Skeletal muscle tissue (tissue), 4 donors: ENCODE measurements around the gene B4GALT5. TPM values are rescaled to one million over a fixed set of nuclear protein-coding genes. Genes with fewer than 3 reads are reported as not detected.

ENCODE experiments used
- H3K27ac ChIP-seq: one replicate; pipeline ENCODE4 v1.7.0; 2013; ENCODE audit warnings: mild to moderate bottlenecking, low read depth, low read length, inconsistent platforms
- H3K27me3 ChIP-seq, 3 donors: one replicate each; pipeline ENCODE4 v1.7.0; 2013; ENCODE audit warnings: low read length in 3 of 3; ENCODE audit not compliant: control insufficient read depth in 3 of 3, insufficient read depth in 3 of 3
- H3K36me3 ChIP-seq, 3 donors: one replicate each; pipeline ENCODE4 v1.7.0; 2013; ENCODE audit warnings: low read length in 3 of 3; ENCODE audit not compliant: control insufficient read depth in 3 of 3, insufficient read depth in 3 of 3
- H3K4me1 ChIP-seq, 3 donors: one replicate each; pipeline ENCODE4 v1.7.0; 2013; ENCODE audit warnings: low read length in 3 of 3, mild to moderate bottlenecking in 3 of 3; ENCODE audit not compliant: control insufficient read depth in 3 of 3, insufficient read depth in 3 of 3
- H3K4me3 ChIP-seq, 3 donors: one replicate each; pipeline ENCODE4 v1.7.0; 2013; ENCODE audit warnings: low read length in 3 of 3
- H3K9ac ChIP-seq, 3 donors: one replicate each; pipeline ENCODE4 v1.7.0; 2013; ENCODE audit warnings: low read length in 3 of 3, mild to moderate bottlenecking in 3 of 3, moderate library complexity in 2 of 3, low read depth in 1 of 3
- H3K9me3 ChIP-seq, 3 donors: one replicate each; pipeline ENCODE4 v1.7.0; 2013; ENCODE audit warnings: low read length in 3 of 3; ENCODE audit not compliant: control insufficient read depth in 3 of 3
- total RNA-seq: library from RNA; depleted of rRNA; stranded (reverse); fragments of >200 nt; gene quantifications from one replicate; pipeline ENCODE4 v1.2.3, GENCODE V29; 2014
- donor health status: Osteomylitis.

B4GALT5 gene
- total RNA-seq, 1 donor from 2014 or later: 14.6 TPM

DNA sequence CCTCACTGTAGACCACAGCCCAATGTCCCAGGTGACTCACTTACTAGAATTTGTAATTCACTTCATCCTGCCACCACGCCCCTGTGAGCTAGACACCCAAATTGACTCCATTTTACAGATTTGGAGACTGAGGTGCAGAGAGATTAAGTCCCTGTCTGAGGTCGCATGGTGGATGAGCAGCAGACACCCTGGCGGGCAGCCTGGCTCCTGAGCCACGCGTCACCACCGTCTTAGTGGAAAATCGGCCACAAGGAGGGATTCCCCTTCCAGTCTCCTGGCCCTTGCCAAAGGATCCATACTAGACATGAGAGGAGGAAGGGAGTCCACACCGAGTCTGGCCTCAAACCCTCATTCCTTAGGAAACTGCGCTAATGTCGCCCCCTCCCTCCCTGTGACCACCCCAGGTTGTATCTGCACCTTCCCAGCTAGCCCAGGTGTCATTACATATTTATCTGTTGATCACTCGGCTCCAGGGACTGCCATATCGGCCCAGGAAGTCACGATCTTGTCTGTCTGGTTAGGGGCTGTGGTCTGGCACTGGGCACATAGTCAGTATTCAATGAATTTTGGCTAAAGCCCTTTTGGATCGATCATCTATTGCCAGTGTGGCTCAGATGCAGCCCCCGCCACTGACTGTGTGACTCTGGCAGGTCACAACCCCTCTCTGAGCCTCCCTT, 120.1 kb downstream of the B4GALT5 start:
- Histone ChIP-seq H3K36me3 (no peaks in the 10 kb centered on the region), H3K9ac (no peak overlapping the region), H3K27ac (peak overlapping the region; percentile 44), H3K9me3 (no peaks in the 10 kb centered on the region), H3K27me3 (no peaks in the 10 kb centered on the region), H3K4me3 (no peak overlapping the region), H3K4me1 (peaks cover 9 to 16% (median 10%) of the 10 kb centered on the region in 3 donors)

DNA sequence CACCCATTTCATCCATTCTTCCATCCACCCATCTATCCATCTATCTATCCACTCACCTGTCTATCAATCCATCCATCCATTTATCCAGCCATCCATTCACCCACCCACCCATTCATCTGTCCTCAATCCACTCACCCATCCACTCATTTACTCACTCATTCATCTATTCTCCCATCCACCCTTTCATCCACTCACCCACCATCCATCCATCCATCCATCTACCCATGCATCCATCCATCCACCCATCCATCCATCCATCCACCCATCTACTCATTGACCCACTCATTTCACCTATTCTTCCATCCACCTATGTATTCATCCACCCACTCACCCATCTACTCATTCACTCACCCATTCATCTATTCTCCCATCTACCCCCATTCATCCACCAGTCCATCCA, 121.6 kb downstream of the B4GALT5 start:
- Histone ChIP-seq H3K4me1 (peaks cover 9 to 16% (median 10%) of the 10 kb centered on the region in 3 donors), H3K9me3 (no peaks in the 10 kb centered on the region), H3K9ac (no peak overlapping the region), H3K27me3 (peaks cover 0 to 4% (median 3%) of the 10 kb centered on the region in 3 donors), H3K4me3 (no peak overlapping the region), H3K36me3 (no peaks in the 10 kb centered on the region), H3K27ac (no peak overlapping the region)

DNA sequence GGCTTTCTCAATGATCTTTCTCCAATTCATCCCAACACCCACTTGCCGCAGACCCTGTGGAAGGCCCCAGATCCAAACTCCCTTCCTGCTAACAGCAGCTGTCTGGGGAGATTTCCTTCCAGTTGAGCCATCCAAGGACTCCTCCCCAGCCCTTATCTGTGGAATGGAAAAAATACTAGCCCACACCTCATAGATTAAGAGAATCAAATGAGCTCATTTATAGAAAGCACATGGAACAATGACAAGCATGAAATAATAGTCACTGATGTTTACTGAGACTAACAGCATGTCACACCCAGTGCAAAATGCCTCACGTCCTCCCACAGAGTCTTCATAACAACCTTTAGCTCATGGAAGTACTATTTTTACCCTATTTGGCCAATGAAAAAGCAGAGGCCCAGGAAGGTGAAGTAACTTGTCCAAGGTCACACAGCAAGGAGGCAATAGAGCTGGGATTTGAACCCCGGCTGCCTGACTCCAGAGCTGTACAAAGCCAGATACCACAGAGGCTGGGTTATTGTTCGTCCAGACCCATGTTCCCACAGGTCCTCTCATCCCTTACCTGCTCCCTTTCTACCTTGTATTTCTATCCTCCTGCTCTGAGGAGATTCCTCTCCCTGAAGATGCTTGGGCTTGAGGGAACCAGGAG, 122.3 kb downstream of the B4GALT5 start:
- H3K27ac ChIP-seq: peak overlapping the region; percentile 25
- no peak overlapping the region for H3K4me3 ChIP-seq
- H3K27me3 ChIP-seq: peaks cover 0 to 4% (median 3%) of the 10 kb centered on the region in 3 donors
- peaks cover 9 to 16% (median 10%) of the 10 kb centered on the region in 3 donors for H3K4me1 ChIP-seq
- no peaks in the 10 kb centered on the region for H3K9me3 ChIP-seq
- no peak overlapping the region for H3K9ac ChIP-seq
- H3K36me3 ChIP-seq: no peaks in the 10 kb centered on the region

DNA sequence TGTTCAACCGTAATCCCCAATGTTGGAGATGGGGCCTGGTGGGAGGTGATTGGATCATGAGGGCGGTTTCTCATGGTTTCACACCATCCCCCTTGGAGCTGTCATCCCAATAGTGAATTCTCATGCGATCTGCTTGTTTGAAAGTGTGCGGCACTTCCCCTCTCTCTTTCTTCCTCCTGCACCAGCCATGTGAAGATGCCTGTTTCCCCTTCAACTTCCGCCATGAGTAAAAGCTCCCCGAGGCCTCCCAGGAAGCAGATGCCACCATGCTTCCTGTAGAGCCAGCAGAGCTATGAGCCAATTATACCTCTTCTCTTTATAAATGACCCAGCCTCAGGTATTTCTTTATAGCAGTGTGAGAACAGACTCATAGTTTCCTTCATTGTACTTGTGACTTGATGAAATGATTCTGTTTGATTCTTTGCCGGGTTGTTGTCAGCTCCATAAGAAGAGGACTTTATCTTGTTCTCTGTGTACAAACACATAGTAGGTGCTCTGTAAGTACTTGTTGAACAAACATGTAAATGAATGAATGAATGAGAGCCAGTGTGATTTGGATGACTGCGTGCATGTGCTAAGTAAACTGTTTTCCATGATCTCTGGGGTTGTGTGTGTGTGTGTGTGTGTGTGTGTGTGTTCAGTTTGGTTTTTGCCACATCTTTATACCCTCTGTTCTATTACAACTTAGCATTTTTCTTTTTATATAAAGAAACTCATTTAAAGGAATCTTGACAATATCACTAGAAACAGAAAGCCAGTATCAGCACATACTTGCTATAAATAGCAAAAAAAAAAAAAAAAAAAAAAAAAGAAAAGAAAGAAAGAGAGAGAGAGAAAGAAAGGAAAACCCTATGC, 123.3 kb downstream of the B4GALT5 start:
- H3K9ac ChIP-seq: no peak overlapping the region
- no peaks in the 10 kb centered on the region for H3K9me3 ChIP-seq
- H3K27ac ChIP-seq: no peak overlapping the region
- no peaks in the 10 kb centered on the region for H3K36me3 ChIP-seq
- H3K27me3 ChIP-seq: peaks cover 0 to 7% (median 3%) of the 10 kb centered on the region in 3 donors
- no peak overlapping the region for H3K4me3 ChIP-seq
- H3K4me1 ChIP-seq: peaks cover 8 to 14% (median 10%) of the 10 kb centered on the region in 3 donors

DNA sequence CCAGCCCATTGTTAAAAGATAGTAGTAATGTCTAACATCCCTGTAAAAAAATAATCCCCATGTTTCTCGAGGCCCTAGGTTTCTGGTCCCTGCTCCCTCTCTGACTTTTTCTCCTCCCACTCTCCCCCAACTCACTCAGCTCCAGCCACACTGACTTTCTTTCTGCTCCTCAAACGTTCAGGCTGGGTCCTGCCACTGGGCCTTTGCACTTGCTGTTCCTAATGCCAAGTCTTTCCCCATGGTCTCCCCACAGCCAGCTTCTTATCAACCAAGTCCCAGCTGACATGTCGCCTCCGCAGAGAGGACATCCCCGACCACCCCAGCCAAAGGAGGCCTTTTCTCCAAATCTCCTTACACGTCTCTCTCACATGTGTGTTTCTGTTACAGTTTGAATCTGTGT, 123.9 kb downstream of the B4GALT5 start:
- Histone ChIP-seq H3K9me3 (no peaks in the 10 kb centered on the region), H3K27ac (no peak overlapping the region), H3K9ac (no peak overlapping the region), H3K4me3 (no peak overlapping the region), H3K4me1 (peaks cover 8 to 13% (median 10%) of the 10 kb centered on the region in 3 donors), H3K36me3 (no peaks in the 10 kb centered on the region), H3K27me3 (peaks cover 0 to 7% (median 3%) of the 10 kb centered on the region in 3 donors)

DNA sequence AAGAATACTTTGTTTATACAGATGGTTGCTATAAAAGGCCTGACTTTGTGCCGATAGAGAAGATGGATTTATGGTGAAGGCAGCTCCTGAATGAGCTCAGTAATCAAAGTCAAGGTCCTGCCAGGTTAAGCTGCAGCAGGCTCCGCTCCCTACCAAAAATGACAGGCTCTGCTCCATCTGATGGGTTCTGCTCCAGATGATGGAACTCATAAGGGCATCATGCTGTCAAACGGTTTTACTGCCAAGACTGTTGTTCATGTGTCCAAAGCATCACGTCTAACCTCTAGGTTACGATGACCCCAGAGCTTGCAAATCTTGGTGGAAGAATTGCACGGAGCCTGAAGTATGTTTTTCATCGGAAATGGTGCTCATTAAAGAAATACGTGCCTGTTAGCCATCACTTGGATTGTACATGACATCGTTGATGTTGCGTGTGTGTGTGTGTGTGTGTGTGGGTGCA, 126.5 kb downstream of the B4GALT5 start:
- Histone ChIP-seq H3K27ac (no peak overlapping the region), H3K4me1 (peaks cover 15 to 17% (median 16%) of the 10 kb centered on the region in 3 donors), H3K27me3 (peaks cover 0 to 7% (median 3%) of the 10 kb centered on the region in 3 donors), H3K4me3 (no peak overlapping the region), H3K9me3 (peaks cover 0 to 2% (median 0%) of the 10 kb centered on the region in 3 donors), H3K36me3 (no peaks in the 10 kb centered on the region), H3K9ac (no peak overlapping the region)

DNA sequence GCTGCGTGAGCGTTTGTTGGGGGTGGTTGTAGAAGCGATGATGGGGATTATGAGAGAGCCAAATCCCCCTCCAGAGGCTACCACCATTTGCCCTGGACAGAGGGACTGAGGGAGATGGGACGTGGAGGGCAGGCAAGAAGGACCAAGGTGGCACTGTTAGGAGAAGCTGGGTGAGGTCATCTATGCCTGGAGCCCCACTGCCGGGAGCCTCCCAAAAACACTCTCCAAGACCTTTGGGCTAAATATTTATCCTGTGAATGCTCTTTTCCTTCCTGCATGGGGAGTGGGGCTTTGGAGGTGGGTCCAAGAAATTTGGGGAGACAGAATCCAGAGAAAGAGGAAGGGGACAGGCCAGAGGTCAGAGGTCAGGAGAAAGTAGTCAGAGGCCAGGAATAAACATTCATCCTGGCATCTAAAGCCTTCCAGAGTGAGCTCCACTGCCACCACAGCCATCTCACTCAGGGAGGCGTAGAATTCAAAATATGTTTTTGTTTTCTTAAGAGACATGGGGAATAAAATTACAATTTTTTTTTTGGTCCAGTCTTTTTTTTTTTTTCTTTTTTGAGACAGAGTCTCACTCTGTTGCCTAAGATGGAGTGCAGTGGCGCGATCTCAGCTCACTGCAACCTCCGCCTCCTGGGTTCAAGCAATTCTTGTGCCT, 128.0 kb downstream of the B4GALT5 start:
- H3K36me3 ChIP-seq: no peaks in the 10 kb centered on the region
- H3K27me3 ChIP-seq: peaks cover 0 to 7% (median 3%) of the 10 kb centered on the region in 3 donors
- H3K4me3 ChIP-seq: no peak overlapping the region
- peaks cover 0 to 4% (median 2%) of the 10 kb centered on the region in 3 donors for H3K9me3 ChIP-seq
- no peak overlapping the region for H3K9ac ChIP-seq
- H3K27ac ChIP-seq: no peak overlapping the region
- H3K4me1 ChIP-seq: peaks cover 11 to 17% (median 11%) of the 10 kb centered on the region in 3 donors

DNA sequence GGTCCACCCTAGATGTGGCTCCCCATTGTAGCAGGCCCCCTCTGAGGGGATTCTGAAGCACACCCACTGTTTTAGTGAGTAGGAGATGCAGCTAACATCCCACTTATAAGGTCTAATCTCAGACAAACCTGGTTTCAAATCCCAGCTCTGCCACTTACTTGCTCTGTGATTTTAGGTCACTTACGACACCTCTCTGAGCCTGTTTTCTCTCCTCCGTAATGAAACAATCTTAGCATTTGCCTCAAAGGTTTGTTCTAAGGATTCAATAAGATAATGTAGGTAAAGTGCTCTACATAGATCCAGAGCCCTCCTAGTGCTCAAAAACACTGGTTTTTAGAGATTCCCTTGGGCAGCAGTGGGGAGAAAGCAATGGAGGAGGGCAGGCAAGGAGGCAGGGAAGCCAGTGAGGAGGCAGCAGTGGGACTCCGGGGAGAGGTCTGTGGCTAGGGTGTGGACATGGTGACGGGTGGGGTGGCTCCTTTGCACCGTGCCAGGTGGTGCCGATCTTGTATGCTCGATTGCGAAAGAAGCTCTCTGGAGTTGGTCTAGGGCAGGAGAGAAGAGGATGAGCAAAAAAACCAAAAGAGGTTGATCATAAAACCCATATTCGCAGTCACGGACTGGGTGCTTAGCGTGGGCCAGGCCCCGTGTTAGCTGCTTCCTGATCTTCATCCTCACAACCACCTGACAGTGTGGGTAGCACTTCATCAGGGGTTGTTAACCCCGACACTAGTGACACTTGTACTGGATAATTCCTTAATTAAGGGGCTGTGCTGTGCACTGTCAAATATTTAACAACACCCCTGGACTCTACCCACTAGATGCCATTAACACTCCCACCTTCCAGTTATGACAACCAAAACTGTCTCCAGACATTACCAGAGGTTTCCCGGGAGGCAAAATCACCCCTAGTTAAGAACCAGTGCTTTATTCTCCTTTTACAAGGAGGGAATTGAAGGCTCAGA, 129.0 kb downstream of the B4GALT5 start:
- no peak overlapping the region for H3K9ac ChIP-seq
- H3K9me3 ChIP-seq: peaks cover 0 to 4% (median 2%) of the 10 kb centered on the region in 3 donors
- H3K36me3 ChIP-seq: no peaks in the 10 kb centered on the region
- H3K4me3 ChIP-seq: no peak overlapping the region
- H3K4me1 ChIP-seq: peaks cover 11 to 17% (median 12%) of the 10 kb centered on the region in 3 donors
- H3K27ac ChIP-seq: peak overlapping the region; percentile 6
- peaks cover 0 to 7% (median 3%) of the 10 kb centered on the region in 3 donors for H3K27me3 ChIP-seq
